ENCODE data around the gene PPEF1. TPM values are rescaled to one million over a fixed set of nuclear protein-coding genes. Genes with fewer than 3 reads are reported as not detected.

The PPEF1 gene
- total RNA-seq, 1 experiment from 2014 or later = 1.2 TPM

GRCh38 chrX:18810416-18810815 is 103.0 kb downstream of the PPEF1 start:
- DNase-seq (ENCODE audit: low spot score) = no peak
- TF ChIP-seq CTCF (conservative IDR thresholded peaks at IDR 0.05; ENCODE audit: low read depth, low read length) (no peak), EZH2 (IDR thresholded peaks at IDR 0.05; ENCODE audit: borderline replicate concordance, low read depth, low read length, poor library complexity, severe bottlenecking) (no peak)
- no TSS peak for BruUV-seq (replicated peaks)
- Histone ChIP-seq H3K27ac (ENCODE audit: low read depth, low read length, poor library complexity, severe bottlenecking) (no peak overlapping the region), H3K4me3 (ENCODE audit: low read depth, low read length, poor library complexity, severe bottlenecking) (no peak overlapping the region), H3K36me3 (ENCODE audit: insufficient read depth, low read length, poor library complexity, severe bottlenecking) (no peaks in the 10 kb centered on the region), H3K9me3 (ENCODE audit: low read depth, low read length, poor library complexity, severe bottlenecking) (no peaks in the 10 kb centered on the region), H3K27me3 (replicated peaks; ENCODE audit: insufficient read depth, low read depth, low read length, poor library complexity) (peaks cover 8% of the 10 kb centered on the region), H3K4me1 (ENCODE audit: insufficient read depth, low read length, poor library complexity, severe bottlenecking) (no peaks in the 10 kb centered on the region)
- intact Hi-C loops (cut with micrococcal nuclease; ENCODE audit: unreplicated experiment) = no loop called here
- POLR2A ChIA-PET (ENCODE audit: low non-redundant PET) = no interaction called here
- CTCF ChIA-PET = interaction anchor here (0.6 kb wide), 1 partner anchor 8 kb away, joined by 6 read pairs; no protein-coding TSS in a partner anchor

GRCh38 chrX:18825375-18825774 is 117.9 kb downstream of the PPEF1 start:
- intact Hi-C loops (cut with micrococcal nuclease; ENCODE audit: unreplicated experiment) = no loop called here
- ChIA-PET CTCF (no interaction called here), POLR2A (ENCODE audit: low non-redundant PET) (no interaction called here)
- H3K27me3 ChIP-seq (replicated peaks; ENCODE audit: insufficient read depth, low read depth, low read length, poor library complexity) = no peaks in the 10 kb centered on the region
- no TSS peak for BruUV-seq (replicated peaks)
- DNase-seq (ENCODE audit: low spot score) = peak; percentile 26
- TF ChIP-seq EZH2 (IDR thresholded peaks at IDR 0.05; ENCODE audit: borderline replicate concordance, low read depth, low read length, poor library complexity, severe bottlenecking) (no peak), CTCF (conservative IDR thresholded peaks at IDR 0.05; ENCODE audit: low read depth, low read length) (no peak)
- no peaks in the 10 kb centered on the region for H3K9me3 ChIP-seq (ENCODE audit: low read depth, low read length, poor library complexity, severe bottlenecking)
- peaks cover 4% of the 10 kb centered on the region for H3K4me1 ChIP-seq (ENCODE audit: insufficient read depth, low read length, poor library complexity, severe bottlenecking)
- no peaks in the 10 kb centered on the region for H3K36me3 ChIP-seq (ENCODE audit: insufficient read depth, low read length, poor library complexity, severe bottlenecking)
- no peak overlapping the region for H3K4me3 ChIP-seq (ENCODE audit: low read depth, low read length, poor library complexity, severe bottlenecking)
- no peak overlapping the region for H3K27ac ChIP-seq (ENCODE audit: low read depth, low read length, poor library complexity, severe bottlenecking)

GRCh38 chrX:18828832-18829404 is 121.5 kb downstream of the PPEF1 start:
- H3K27me3 ChIP-seq (replicated peaks; ENCODE audit: insufficient read depth, low read depth, low read length, poor library complexity) = no peaks in the 10 kb centered on the region
- DNase-seq (ENCODE audit: low spot score) = peak; percentile 5
- H3K36me3 ChIP-seq (ENCODE audit: insufficient read depth, low read length, poor library complexity, severe bottlenecking) = no peaks in the 10 kb centered on the region
- no peaks in the 10 kb centered on the region for H3K9me3 ChIP-seq (ENCODE audit: low read depth, low read length, poor library complexity, severe bottlenecking)
- TF ChIP-seq CTCF (conservative IDR thresholded peaks at IDR 0.05; ENCODE audit: low read depth, low read length) (no peak), EZH2 (IDR thresholded peaks at IDR 0.05; ENCODE audit: borderline replicate concordance, low read depth, low read length, poor library complexity, severe bottlenecking) (no peak)
- intact Hi-C loops (cut with micrococcal nuclease; ENCODE audit: unreplicated experiment) = no loop called here
- CTCF ChIA-PET = no interaction called here
- H3K4me1 ChIP-seq (ENCODE audit: insufficient read depth, low read length, poor library complexity, severe bottlenecking) = peaks cover 4% of the 10 kb centered on the region
- H3K4me3 ChIP-seq (ENCODE audit: low read depth, low read length, poor library complexity, severe bottlenecking) = no peak overlapping the region
- POLR2A ChIA-PET (ENCODE audit: low non-redundant PET) = no interaction called here
- no peak overlapping the region for H3K27ac ChIP-seq (ENCODE audit: low read depth, low read length, poor library complexity, severe bottlenecking)
- BruUV-seq (replicated peaks) = no TSS peak
